ENCODE measurements around the gene ZC3H18. TPM values are rescaled to one million over a fixed set of nuclear protein-coding genes. Genes with fewer than 3 reads are reported as not detected.
A peak's percentile ranks its signal among the peaks of the same experiment; 100 is the strongest.

The ZC3H18 gene
- polyA plus RNA-seq, 1 donor from 2014 or later, result 12.8 TPM

- Histone ChIP-seq H3K9me3 (ENCODE audit: low read length) (no peaks in the 10 kb centered on the region), H3K4me2 (ENCODE audit: low read length) (peak overlapping the region; percentile 71), H2AFZ (ENCODE audit: low read depth, low read length) (peak overlapping the region; percentile 53), H3K79me2 (replicated peaks; ENCODE audit: insufficient read depth, low read length) (peaks cover 19% of the 10 kb centered on the region), H3K27ac (ENCODE audit: low read length) (no peak overlapping the region), H3K9ac (ENCODE audit: low read length) (peak overlapping the region; percentile 66), H3K36me3 (ENCODE audit: insufficient read depth, low read length) (no peaks in the 10 kb centered on the region), H3K27me3 (ENCODE audit: insufficient read depth, low read depth, low read length) (no peaks in the 10 kb centered on the region), H3F3A (ENCODE audit: insufficient read depth, low read length, poor library complexity, severe bottlenecking) (no peaks in the 10 kb centered on the region), H4K20me1 (ENCODE audit: insufficient read depth) (no peaks in the 10 kb centered on the region), H3K9me2 (ENCODE audit: insufficient read depth, low read length) (no peaks in the 10 kb centered on the region), H3K4me3 (ENCODE audit: low read length) (peak overlapping the region; percentile 93)
- TF ChIP-seq SMC3 (conservative IDR thresholded peaks at IDR 0.05; ENCODE audit: poor library complexity), result no peak
Measured at GRCh38 chr16:88568710-88569613, 1.2 kb upstream of the ZC3H18 start.

GRCh38 chr16:88569614-88569984 is 604 bp upstream of the ZC3H18 start:
- Histone ChIP-seq H3K27ac (ENCODE audit: low read length) (peak overlapping the region; percentile 56), H3F3A (ENCODE audit: insufficient read depth, low read length, poor library complexity, severe bottlenecking) (no peaks in the 10 kb centered on the region), H3K4me3 (ENCODE audit: low read length) (peak overlapping the region; percentile 93), H3K9me2 (ENCODE audit: insufficient read depth, low read length) (no peaks in the 10 kb centered on the region), H3K36me3 (ENCODE audit: insufficient read depth, low read length) (no peaks in the 10 kb centered on the region), H3K9me3 (ENCODE audit: low read length) (no peaks in the 10 kb centered on the region), H4K20me1 (ENCODE audit: insufficient read depth) (no peaks in the 10 kb centered on the region), H2AFZ (ENCODE audit: low read depth, low read length) (peak overlapping the region; percentile 53), H3K27me3 (ENCODE audit: insufficient read depth, low read depth, low read length) (no peaks in the 10 kb centered on the region), H3K4me2 (ENCODE audit: low read length) (peak overlapping the region; percentile 71), H3K9ac (ENCODE audit: low read length) (peak overlapping the region; percentile 66), H3K79me2 (replicated peaks; ENCODE audit: insufficient read depth, low read length) (peaks cover 23% of the 10 kb centered on the region)
- TF ChIP-seq SMC3 (conservative IDR thresholded peaks at IDR 0.05; ENCODE audit: poor library complexity) (no peak), CTCF (IDR thresholded peaks at IDR 0.05; ENCODE audit: poor library complexity, severe bottlenecking) (peak; percentile 24)

- no peaks in the 10 kb centered on the region for H3F3A ChIP-seq (ENCODE audit: insufficient read depth, low read length, poor library complexity, severe bottlenecking)
- H2AFZ ChIP-seq (ENCODE audit: low read depth, low read length), result no peak overlapping the region
Measured at GRCh38 chr16:88570691-88571092, 489 bp downstream of the ZC3H18 start.

GRCh38 chr16:88575251-88575650 is 5.0 kb downstream of the ZC3H18 start:
- H3K36me3 ChIP-seq (ENCODE audit: insufficient read depth, low read length), result no peaks in the 10 kb centered on the region
- H3K4me2 ChIP-seq (ENCODE audit: low read length), result no peak overlapping the region
- peaks cover 33% of the 10 kb centered on the region for H3K79me2 ChIP-seq (replicated peaks; ENCODE audit: insufficient read depth, low read length)
- no peak overlapping the region for H3K4me3 ChIP-seq (ENCODE audit: low read length)
- no peaks in the 10 kb centered on the region for H3K9me2 ChIP-seq (ENCODE audit: insufficient read depth, low read length)
- H3F3A ChIP-seq (ENCODE audit: insufficient read depth, low read length, poor library complexity, severe bottlenecking), result no peaks in the 10 kb centered on the region
- no peaks in the 10 kb centered on the region for H4K20me1 ChIP-seq (ENCODE audit: insufficient read depth)
- H3K27me3 ChIP-seq (ENCODE audit: insufficient read depth, low read depth, low read length), result no peaks in the 10 kb centered on the region
- no peak overlapping the region for H3K9ac ChIP-seq (ENCODE audit: low read length)
- no peaks in the 10 kb centered on the region for H3K9me3 ChIP-seq (ENCODE audit: low read length)
- no peak overlapping the region for H3K27ac ChIP-seq (ENCODE audit: low read length)
- no peak overlapping the region for H2AFZ ChIP-seq (ENCODE audit: low read depth, low read length)
- no peak for TF ChIP-seq CTCF (IDR thresholded peaks at IDR 0.05; ENCODE audit: poor library complexity, severe bottlenecking)
- TF ChIP-seq POLR2AphosphoS5 (IDR thresholded peaks at IDR 0.05), result no peak
- TF ChIP-seq MXI1 (conservative IDR thresholded peaks at IDR 0.05; ENCODE audit: poor library complexity, severe bottlenecking), result no peak
- no peak for TF ChIP-seq RAD21 (conservative IDR thresholded peaks at IDR 0.05)
- no peak for TF ChIP-seq EP300 (conservative IDR thresholded peaks at IDR 0.05; ENCODE audit: poor library complexity, severe bottlenecking)
- TF ChIP-seq TAF1 (IDR thresholded peaks at IDR 0.05; ENCODE audit: low read depth), result no peak
- no peak for TF ChIP-seq EZH2 (IDR thresholded peaks at IDR 0.05; ENCODE audit: borderline replicate concordance, insufficient read depth, low read length, poor library complexity, severe bottlenecking)
- TF ChIP-seq REST (IDR thresholded peaks at IDR 0.05; ENCODE audit: borderline replicate concordance), result no peak

More at GRCh38 chr16:88570691-88571092, 489 bp downstream of the ZC3H18 start:
- Histone ChIP-seq H3K79me2 (replicated peaks; ENCODE audit: insufficient read depth, low read length) (peaks cover 29% of the 10 kb centered on the region), H3K27ac (ENCODE audit: low read length) (no peak overlapping the region), H3K9me2 (ENCODE audit: insufficient read depth, low read length) (no peaks in the 10 kb centered on the region), H3K9me3 (ENCODE audit: low read length) (no peaks in the 10 kb centered on the region), H3K36me3 (ENCODE audit: insufficient read depth, low read length) (no peaks in the 10 kb centered on the region), H3K4me2 (ENCODE audit: low read length) (peak overlapping the region; percentile 86), H3K27me3 (ENCODE audit: insufficient read depth, low read depth, low read length) (no peaks in the 10 kb centered on the region), H3K9ac (ENCODE audit: low read length) (peak overlapping the region; percentile 78), H4K20me1 (ENCODE audit: insufficient read depth) (no peaks in the 10 kb centered on the region), H3K4me3 (ENCODE audit: low read length) (peak overlapping the region; percentile 93)
- TF ChIP-seq MXI1 (conservative IDR thresholded peaks at IDR 0.05; ENCODE audit: poor library complexity, severe bottlenecking), result peak; percentile 56
- no peak for TF ChIP-seq EP300 (conservative IDR thresholded peaks at IDR 0.05; ENCODE audit: poor library complexity, severe bottlenecking)
